Panc1 (cell line): Measurements from ENCODE around the gene GAGE12J. TPM values are rescaled to one million over a fixed set of nuclear protein-coding genes. Genes with fewer than 3 reads are reported as not detected.

ENCODE experiments used
- ATAC-seq: fragments of 200-7000 bp; cut with Tn5 transposase; 2 replicates; pipeline ENCODE4 v1.9.1; 2020; ENCODE audit warnings: mild to moderate bottlenecking, moderate library complexity
- BruUV-seq: library from RNA; stranded (reverse); fragments of 400-500 nt; replicated peaks from 2 replicates; lab custom pipeline; 2021; lab: Mats Ljungman, UMichigan
- CTCF ChIA-PET: fragments of 300-600 bp; sonication (Branson Sonifier 250); formaldehyde crosslinking; loops from one replicate; lab custom pipeline; 2022; ENCODE audit warnings: antibody characterized with exemption; lab: Charles Lee
- POLR2A ChIA-PET: fragments of 300-600 bp; sonication (Branson Sonifier 250); formaldehyde crosslinking; loops from one replicate; lab custom pipeline; 2022; ENCODE audit warnings: antibody characterized with exemption; lab: Charles Lee
- DNase-seq: peaks from one replicate; pipeline ENCODE4 v3.0.0-alpha.2; 2010; ENCODE audit warnings: low read depth, low spot score
- H3K27ac ChIP-seq: 2 replicates; pipeline ENCODE4 v1.5.1; 2011; ENCODE audit warnings: mild to moderate bottlenecking, low read length, inconsistent platforms
- H3K27me3 ChIP-seq: fragments of 200-500 bp; sonication (Bioruptor generic); 2 replicates; pipeline ENCODE4 v1.6.0; 2014; ENCODE audit warnings: low read length, inconsistent platforms; ENCODE audit not compliant: control insufficient read depth, insufficient read depth
- H3K36me3 ChIP-seq: fragments of 200-500 bp; sonication (Bioruptor generic); 2 replicates; pipeline ENCODE4 v1.5.1; 2014; ENCODE audit warnings: inconsistent platforms, mild to moderate bottlenecking, low read length, moderate library complexity; ENCODE audit not compliant: control insufficient read depth, insufficient read depth
- H3K4me1 ChIP-seq: 2 replicates; pipeline ENCODE4 v1.5.1; 2011; ENCODE audit warnings: inconsistent platforms, mild to moderate bottlenecking, low read length, moderate library complexity; ENCODE audit not compliant: control insufficient read depth, insufficient read depth
- H3K4me3 ChIP-seq, 2 experiments: 2 replicates each; pipeline ENCODE4 v1.5.1; 2011 to 2012; ENCODE audit warnings: low read depth in 2 of 2, low read length in 2 of 2, mild to moderate bottlenecking in 2 of 2, inconsistent platforms in 1 of 2, moderate library complexity in 1 of 2
- H3K9me3 ChIP-seq: fragments of 200-500 bp; sonication (Bioruptor generic); 2 replicates; pipeline ENCODE4 v1.5.1; 2014; ENCODE audit warnings: low read depth, mild to moderate bottlenecking, inconsistent platforms, low read length, moderate library complexity; ENCODE audit not compliant: control insufficient read depth, insufficient read depth
- CTCF ChIP-seq: fragments of 450-650 bp; IDR thresholded peaks from 2 replicates; pipeline ENCODE4 v1.5.1; 2017; ENCODE audit warnings: mild to moderate bottlenecking
- POLR2AphosphoS5 ChIP-seq: IDR thresholded peaks from 2 replicates; pipeline ENCODE4 v1.6.1; 2012; ENCODE audit warnings: mild to moderate bottlenecking, low read depth, low read length, moderate library complexity
- REST ChIP-seq, 2 experiments: IDR thresholded peaks; 2 replicates each; pipeline ENCODE4 v1.6.1; 2011 to 2012; ENCODE audit warnings: low read depth in 2 of 2, control low read depth in 1 of 2, low read length in 1 of 2, mild to moderate bottlenecking in 1 of 2, moderate library complexity in 1 of 2; ENCODE audit not compliant: insufficient read depth in 1 of 2
- SIN3A ChIP-seq: IDR thresholded peaks from 2 replicates; pipeline ENCODE4 v1.6.1; 2012; ENCODE audit warnings: low read depth, mild to moderate bottlenecking, low read length, moderate library complexity, borderline replicate concordance; ENCODE audit not compliant: insufficient read depth
- TCF7L2 ChIP-seq: IDR thresholded peaks from 2 replicates; pipeline ENCODE4 v1.6.1; 2011; ENCODE audit warnings: mild to moderate bottlenecking, low read depth, low read length, inconsistent platforms
- in situ Hi-C: cut with HindIII; loops from 2 replicates; pipeline ENCODE4 v1.10.0; 2016; ENCODE audit warnings: low sequenced_read_pairs, low pct_unique_long_range_greater_than_20kb
- intact Hi-C: fragments of 100-400 bp; cut with micrococcal nuclease; formaldehyde crosslinking; loops from one replicate; pipeline ENCODE4 v1.10.0; 2022; ENCODE audit not compliant: unreplicated experiment
- total RNA-seq: library from RNA; stranded (reverse); gene quantifications from one replicate; pipeline ENCODE4 v1.2.1, GENCODE V29; 2021; ENCODE audit not compliant: unreplicated experiment

Gene GAGE12J
- total RNA-seq, 1 experiment from 2014 or later = 1.1 TPM

- POLR2A ChIA-PET = no interaction called here
- intact Hi-C loops = no loop called here
- BruUV-seq = no TSS peak
Observed at GRCh38 chrX:49287665-49288064, 34.2 kb upstream of the GAGE12J start.

GRCh38 chrX:49290215-49290614, 31.6 kb upstream of the GAGE12J start:
- intact Hi-C loops = no loop called here
- CTCF ChIA-PET = no interaction called here

More at GRCh38 chrX:49287665-49288064, 34.2 kb upstream of the GAGE12J start:
- TF ChIP-seq POLR2AphosphoS5 (no peak), SIN3A (no peak), REST (IDR thresholded peaks at IDR 0.05; ENCODE audit: insufficient read depth in 1 of 2, low read depth in 2 of 2, low read length in 1 of 2) (no peak), CTCF (no peak), TCF7L2 (no peak)
- ATAC-seq (no peak), DNase-seq (no peak)
- Histone ChIP-seq H3K4me1 (no peaks in the 10 kb centered on the region), H3K27me3 (no peaks in the 10 kb centered on the region), H3K36me3 (no peaks in the 10 kb centered on the region; the same call in 1 of the 2 replicates), H3K27ac (no peak overlapping the region), H3K4me3 (no peak overlapping the region), H3K9me3 (no peaks in the 10 kb centered on the region)
- in situ Hi-C loops = no loop called here
- CTCF ChIA-PET = interaction anchor here (0.5 kb wide), 1 partner anchor 49 kb away, joined by 3 read pairs; no protein-coding TSS in a partner anchor

More at GRCh38 chrX:49290215-49290614, 31.6 kb upstream of the GAGE12J start:
- Histone ChIP-seq H3K4me1 (no peaks in the 10 kb centered on the region), H3K27ac (no peak overlapping the region), H3K4me3 (no peak overlapping the region), H3K9me3 (no peaks in the 10 kb centered on the region), H3K27me3 (no peaks in the 10 kb centered on the region), H3K36me3 (no peaks in the 10 kb centered on the region)
- in situ Hi-C loops = no loop called here
- no peak for TF ChIP-seq TCF7L2
- no peak for TF ChIP-seq CTCF
- no peak for TF ChIP-seq REST (IDR thresholded peaks at IDR 0.05; ENCODE audit: insufficient read depth in 1 of 2, low read depth in 2 of 2, low read length in 1 of 2)
- TF ChIP-seq SIN3A = no peak
- TF ChIP-seq POLR2AphosphoS5 = no peak
- BruUV-seq = no TSS peak
- no peak for ATAC-seq
- POLR2A ChIA-PET = no interaction called here
- DNase-seq = no peak
